SKM-1 (cell line): ENCODE results near the gene RBBP5.
A peak's percentile ranks its signal among the peaks of the same experiment; 100 is the strongest.

ENCODE experiments used
- DNase-seq: peaks from one replicate; lab custom pipeline; 2025; ENCODE audit not compliant: unreplicated experiment; lab: John Stamatoyannopoulos, UW

Gene RBBP5

GRCh38 chr1:205133287-205133686, 11.5 kb upstream of the RBBP5 start:
- DNase-seq: no peak

DNA sequence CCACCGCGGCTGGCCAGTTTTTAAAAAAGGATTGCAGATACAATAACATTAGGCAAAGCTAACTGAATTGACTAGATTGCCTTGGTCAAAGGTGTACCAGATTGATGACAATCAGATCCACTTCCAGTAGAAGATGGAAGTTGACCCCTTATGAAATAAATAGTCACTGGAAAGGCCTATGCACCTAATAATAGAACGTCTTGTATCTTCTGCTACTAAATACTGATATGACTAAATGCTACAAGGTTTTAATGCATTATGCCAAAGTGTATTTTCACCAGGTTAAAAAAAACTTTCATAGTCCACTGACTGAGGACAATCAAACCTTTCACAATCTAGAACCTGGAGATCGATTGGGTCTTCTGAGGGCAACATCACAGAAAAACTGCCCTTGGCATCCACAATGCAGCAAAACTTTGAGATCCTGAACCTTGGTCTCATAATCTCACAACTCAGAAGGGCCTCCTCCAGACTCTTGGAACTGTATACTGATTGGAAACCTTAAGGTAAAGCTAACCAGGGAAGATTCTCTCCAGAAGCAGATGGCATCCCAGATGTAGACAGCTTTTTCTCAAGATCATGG, 7.8 kb upstream of the RBBP5 start:
- no peak for DNase-seq

GRCh38 chr1:205128050-205128449, 6.3 kb upstream of the RBBP5 start:
- DNase-seq: no peak

- peak; percentile 52 for DNase-seq
Measured at GRCh38 chr1:205127646-205128045, 5.9 kb upstream of the RBBP5 start.

DNA sequence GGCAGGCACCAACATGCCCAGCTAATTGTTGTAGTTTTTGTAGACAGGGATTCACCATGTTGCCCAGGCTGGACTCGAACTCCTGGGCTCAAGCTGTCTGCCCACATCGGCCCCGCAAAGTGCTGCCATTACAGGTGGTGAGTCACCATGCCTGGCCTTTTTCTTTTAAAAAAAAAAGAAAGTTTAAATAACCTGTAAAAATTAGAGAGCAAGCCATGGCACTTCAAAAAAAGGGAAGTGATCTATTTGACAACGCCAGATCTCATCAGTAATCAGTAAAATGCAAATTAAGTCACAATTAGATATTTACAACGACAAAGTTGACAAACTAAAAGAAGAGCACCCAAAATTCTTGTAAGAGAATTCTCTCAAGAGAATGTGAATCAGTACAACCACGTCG, 2.9 kb upstream of the RBBP5 start:
- no peak for DNase-seq

DNA sequence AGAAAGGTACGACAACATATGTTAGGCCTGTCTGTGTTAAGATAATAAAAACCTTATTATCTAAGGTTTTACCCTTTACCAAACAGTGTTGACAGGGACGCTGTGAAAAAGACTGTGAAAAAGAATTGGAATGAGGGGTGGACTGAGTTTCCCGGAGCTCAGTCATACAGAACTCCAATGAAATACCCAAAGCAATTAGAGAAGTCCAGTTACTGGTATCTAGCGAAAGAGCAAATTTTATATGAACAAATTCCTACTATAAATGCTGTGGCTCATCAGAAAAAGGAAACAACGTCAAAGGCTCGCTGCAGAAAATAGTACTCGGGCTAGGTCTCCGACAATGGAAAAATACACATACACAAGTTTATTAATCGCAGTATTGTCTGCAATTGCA, 708 bp upstream of the RBBP5 start:
- DNase-seq: no peak

GRCh38 chr1:205118752-205119151, 3.0 kb downstream of the RBBP5 start:
- no peak for DNase-seq

DNA sequence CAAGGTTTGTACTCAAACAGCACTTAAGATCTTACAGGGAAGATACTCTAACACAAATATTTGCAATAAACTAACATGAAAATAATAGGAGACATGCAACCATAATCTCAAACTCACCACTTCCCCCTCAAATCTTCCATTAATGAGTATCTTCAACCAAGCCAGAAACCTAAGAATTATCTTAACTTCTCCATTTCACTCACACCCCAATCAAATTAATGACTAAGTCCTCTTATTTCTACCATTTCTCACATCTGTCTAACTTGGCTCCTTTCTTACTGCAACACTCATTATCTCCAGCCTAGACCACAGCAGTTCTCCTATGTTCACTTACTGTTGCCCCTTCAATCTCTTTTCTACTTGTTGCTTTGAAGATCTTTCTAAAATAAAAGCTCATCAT, 10.4 kb downstream of the RBBP5 start:
- no peak for DNase-seq

DNA sequence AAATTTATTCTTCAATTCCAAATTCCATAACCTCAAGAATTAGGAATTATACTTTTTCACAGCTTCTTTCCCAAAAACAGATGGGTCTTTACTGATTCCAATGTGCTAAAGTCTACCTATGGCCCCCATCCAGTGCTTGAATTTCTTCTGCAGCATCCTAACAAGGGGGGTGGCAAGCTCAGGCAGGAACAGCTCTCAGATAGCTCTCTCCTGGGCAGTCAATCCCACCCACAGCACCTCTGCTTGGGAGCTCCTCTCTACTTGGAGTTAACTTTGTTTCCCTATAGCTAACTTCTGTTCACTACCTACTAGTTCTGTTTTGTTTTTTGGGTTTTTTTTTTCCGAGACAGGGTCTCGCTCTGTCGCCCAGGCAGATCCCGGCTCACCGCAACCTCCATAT, 12.1 kb downstream of the RBBP5 start:
- no peak for DNase-seq

DNA sequence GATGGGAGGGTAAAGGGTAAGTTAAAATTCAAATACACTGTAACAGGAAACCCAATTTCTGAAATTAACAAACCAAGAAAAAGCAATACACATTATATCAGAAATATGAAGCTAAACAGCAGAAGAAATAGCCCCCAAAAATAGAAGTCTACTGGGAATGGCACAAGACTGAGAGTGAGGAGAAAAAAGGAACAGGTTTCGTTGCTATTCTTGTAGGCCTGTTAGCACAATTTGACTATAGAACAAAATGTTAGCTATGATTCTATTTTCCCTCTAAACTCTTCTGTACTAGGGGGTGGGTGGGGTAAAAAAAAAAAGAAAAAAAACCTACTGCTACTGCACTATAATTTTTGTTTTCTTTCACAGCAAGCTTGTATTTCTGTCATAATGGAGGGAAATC, 12.5 kb downstream of the RBBP5 start:
- no peak for DNase-seq

DNA sequence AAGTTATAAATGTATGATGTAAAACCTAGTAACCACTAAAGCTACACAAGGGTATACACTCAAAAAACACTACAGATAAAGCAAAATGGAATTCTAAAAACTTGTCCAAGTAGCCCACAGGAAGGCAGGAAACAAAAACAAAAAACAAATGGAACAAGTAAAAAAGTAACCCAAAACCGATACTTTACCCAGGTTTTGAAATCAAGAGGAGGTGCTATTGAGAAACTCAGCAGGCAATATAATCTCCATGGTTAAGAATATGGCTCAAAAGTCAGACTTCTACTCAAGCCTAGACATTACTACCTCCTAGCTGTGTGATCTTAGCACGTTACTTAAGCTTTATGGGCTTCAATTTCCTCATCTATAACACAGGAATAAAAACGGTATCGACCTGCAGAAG, 13.3 kb downstream of the RBBP5 start:
- no peak for DNase-seq

DNA sequence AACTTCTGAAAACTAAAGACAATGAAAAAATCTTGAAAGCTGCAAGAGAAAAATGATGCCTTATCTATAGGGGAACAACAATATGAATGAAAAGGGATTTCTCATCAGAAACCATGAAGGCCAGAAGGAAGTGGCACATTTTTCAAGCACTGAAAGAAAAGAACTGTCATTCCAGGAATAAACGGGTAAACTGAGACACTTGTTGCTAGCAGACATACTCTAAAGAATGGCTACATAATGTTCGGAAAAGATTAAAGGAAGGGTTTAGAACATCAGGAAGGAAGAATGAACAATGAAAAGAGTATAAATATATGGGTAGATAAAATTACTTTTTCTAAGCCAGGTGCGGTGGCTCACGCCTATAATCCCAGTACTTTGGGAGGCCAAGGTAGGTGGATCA, 14.5 kb downstream of the RBBP5 start:
- DNase-seq: no peak

GRCh38 chr1:205102404-205102803, 19.4 kb downstream of the RBBP5 start:
- no peak for DNase-seq

- no peak for DNase-seq
Measured at GRCh38 chr1:205098242-205098641, 23.5 kb downstream of the RBBP5 start.

- no peak for DNase-seq
Measured at GRCh38 chr1:205095422-205095821, 26.4 kb downstream of the RBBP5 start.

DNA sequence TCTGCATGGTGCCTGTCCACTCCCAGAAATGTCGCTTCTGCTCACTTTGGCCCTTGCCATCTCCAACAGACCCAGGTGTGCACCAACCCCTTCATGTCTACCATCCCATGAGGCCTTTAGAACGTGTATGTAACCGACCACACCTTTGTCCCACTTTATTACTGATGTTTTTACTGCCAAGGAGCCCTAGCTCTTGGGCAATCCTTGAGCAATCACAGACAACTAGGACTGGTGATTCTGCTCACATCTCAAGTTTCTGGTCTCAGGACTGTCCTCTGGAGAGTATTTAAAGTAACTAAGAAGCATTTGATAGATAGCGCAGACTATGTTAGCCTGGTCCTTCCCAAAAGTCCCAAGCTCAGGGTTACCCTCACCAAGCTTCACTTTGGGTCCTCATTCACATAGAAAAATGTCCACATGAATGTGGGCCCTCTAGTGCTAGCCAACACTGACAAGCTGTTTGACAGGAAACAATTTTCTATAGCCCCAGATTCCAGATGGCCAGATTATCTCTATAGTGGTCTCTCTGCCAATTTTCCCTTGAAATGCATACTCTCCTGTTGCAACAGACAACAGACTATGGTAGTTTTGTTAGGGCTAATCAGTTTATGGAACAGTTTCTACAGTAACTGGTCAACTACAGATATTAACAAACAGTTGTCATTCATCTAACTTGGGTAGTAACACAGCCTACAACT, 30.6 kb downstream of the RBBP5 start:
- no peak for DNase-seq

DNA sequence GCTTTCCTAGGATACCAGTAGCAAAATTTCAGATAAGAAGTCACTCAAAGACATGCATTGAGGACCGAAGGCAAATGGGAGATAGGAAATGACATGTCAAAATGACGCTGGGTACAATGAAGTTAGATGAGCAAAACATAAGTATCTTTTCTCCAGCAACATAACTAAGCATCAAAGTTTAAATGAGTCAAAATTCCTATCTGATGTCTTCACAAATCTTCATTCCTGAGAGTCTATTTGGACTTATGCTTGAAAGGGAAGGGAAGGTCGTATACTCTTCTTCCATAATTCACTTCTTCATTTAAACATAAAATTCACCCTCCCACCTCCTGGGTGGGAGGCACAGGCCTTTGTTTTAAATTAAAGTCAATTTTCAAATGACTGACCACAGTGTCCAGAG, 33.4 kb downstream of the RBBP5 start:
- no peak for DNase-seq

GRCh38 chr1:205084360-205084759, 37.4 kb downstream of the RBBP5 start, which contains the start of gene TMEM81:
TMEM81 (minus strand) TSS chr1:205084460; CDS start chr1:205084320, 140 bp downstream.
- no peak for DNase-seq

DNA sequence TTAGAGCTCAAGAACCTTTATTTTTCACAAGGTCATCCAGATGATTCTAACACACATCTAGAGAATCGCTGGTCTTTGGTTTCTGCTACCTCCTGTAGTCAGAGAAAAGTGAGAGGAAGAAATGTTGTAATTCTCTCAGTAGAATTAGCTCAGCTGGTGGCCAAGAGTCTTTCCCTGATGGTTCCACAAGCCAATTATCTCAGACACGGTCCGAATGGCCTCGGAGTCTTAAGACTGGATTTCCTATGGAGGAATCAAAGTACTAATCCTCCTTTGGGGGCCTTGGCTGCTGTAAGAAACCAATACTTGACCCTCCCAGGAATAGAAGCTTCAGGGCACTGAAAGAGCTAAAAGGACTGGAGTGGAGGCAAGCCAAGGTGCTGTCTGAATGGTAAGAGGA, 39.3 kb downstream of the RBBP5 start:
- DNase-seq: no peak

DNA sequence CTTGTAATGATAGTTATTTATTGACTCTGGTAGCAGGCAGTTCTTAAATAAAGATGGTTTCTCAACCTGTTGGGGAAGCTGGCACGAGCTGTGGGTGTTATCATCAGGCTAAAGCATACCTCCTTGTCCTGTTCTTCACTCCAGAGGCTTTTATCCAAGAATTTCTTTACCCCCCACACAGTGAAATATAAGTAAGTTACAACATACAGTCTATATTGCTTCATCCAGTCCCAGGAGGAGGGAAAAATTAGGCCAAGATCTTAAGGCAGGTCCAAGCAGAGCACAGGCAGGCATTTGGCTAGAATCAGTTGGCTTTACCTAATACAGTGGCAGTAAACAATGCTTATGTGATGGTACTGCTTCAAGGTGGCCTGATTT, 43.9 kb downstream of the RBBP5 start:
- no peak for DNase-seq

DNA sequence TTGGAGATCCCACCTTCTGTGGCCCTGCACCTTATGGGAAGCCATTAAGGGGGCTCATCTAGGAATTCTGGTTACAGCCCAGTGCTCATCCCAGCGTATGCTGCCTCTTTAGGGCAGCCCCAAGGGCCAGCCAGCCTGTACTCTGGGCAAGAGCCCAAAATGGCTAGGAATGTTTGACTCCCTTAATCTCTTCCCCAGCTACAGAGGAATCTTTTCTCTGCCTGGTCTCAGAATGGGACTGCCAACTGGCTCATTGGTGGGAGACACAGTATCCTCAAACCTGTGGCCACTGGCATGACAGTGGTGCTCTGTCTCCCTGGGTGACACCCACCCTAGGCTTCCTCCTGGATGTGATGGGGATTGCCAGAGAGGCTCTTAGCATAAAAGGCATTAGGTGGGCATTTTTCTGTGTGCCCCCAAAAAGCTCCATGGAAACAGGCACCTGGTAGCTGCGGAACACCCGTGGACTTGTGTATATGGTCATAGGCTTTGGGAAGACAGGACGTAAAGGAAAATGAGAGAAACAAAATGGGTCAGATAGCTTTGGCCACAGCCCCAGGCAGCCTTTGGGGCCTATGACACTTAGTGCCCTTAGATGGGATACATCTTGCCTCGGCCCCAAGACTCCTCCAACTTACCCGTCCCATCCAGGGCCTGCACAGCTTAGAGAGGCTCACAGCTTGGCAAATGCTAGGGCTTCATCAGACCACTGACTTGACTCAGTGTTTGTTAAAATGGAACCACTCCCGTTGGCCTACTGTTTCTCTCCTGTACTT, 44.4 kb downstream of the RBBP5 start:
- DNase-seq: no peak

- no peak for DNase-seq
Measured at GRCh38 chr1:205076245-205076761, 45.5 kb downstream of the RBBP5 start.
